K562 (cell line): Measurements from ENCODE around the gene PAM. TPM values are rescaled to one million over a fixed set of nuclear protein-coding genes. Genes with fewer than 3 reads are reported as not detected.

ENCODE experiments used
- ATF4 ChIP-seq: fragments of 450-650 bp; formaldehyde crosslinking; IDR thresholded peaks from 2 replicates; pipeline ENCODE4 v1.4.0; 2022; ENCODE audit warnings: mild to moderate bottlenecking, moderate library complexity
- BCL6 ChIP-seq: fragments of 250-450 bp; sonication (Bioruptor Pico); IDR thresholded peaks from 2 replicates; pipeline ENCODE4 v1.4.0; 2020
- CUX1 ChIP-seq: fragments of 200-800 bp; sonication (Bioruptor generic); IDR thresholded peaks from 2 replicates; pipeline ENCODE4 v1.6.1; 2016; ENCODE audit warnings: missing genetic modification characterization, missing compliant biosample characterization
- FOSL1 ChIP-seq: fragments of 200-800 bp; sonication (Bioruptor generic); conservative IDR thresholded peaks from 2 replicates; pipeline ENCODE4 v1.6.1; 2016; ENCODE audit warnings: missing genetic modification characterization, missing compliant biosample characterization
- FOXK2 ChIP-seq, 2 experiments: fragments of 450-650 bp; IDR thresholded peaks in 1 of 2; conservative IDR thresholded peaks in 1 of 2; 2 replicates each; pipeline ENCODE4 v1.6.1; 2016; ENCODE audit warnings: low read depth in 2 of 2, mild to moderate bottlenecking in 1 of 2
- HIVEP1 ChIP-seq: fragments of 250-450 bp; sonication (Bioruptor Pico); IDR thresholded peaks from 2 replicates; pipeline ENCODE4 v1.4.0; 2020; ENCODE audit warnings: mild to moderate bottlenecking
- ID3 ChIP-seq, 2 experiments: fragments of 250-450 bp in 1 of 2; fragments of 450-650 bp in 1 of 2; sonication (Bioruptor Pico) in 1 of 2; IDR thresholded peaks; 2 replicates each; pipeline versions ENCODE4 v1.6.1 to v1.8.0; 2016 to 2021; ENCODE audit warnings: mild to moderate bottlenecking in 2 of 2, moderate library complexity in 2 of 2, missing compliant biosample characterization in 1 of 2, missing genetic modification characterization in 1 of 2
- MAFK ChIP-seq: IDR thresholded peaks from 2 replicates; pipeline ENCODE4 v1.6.1; 2011; ENCODE audit warnings: low read length, improper control_type of control experiment
- MYC ChIP-seq, 2 experiments: fragments of 250-450 bp in 1 of 2; sonication (Bioruptor Pico) in 1 of 2; IDR thresholded peaks; 2 replicates each; pipeline versions ENCODE4 v1.5.1 to v1.6.1; 2012 to 2021; ENCODE audit warnings: low read depth in 2 of 2, borderline replicate concordance in 1 of 2, improper control_type of control experiment in 1 of 2, low read length in 1 of 2, mild to moderate bottlenecking in 1 of 2, moderate library complexity in 1 of 2
- NFE2L1 ChIP-seq: fragments of 450-650 bp; IDR thresholded peaks from 2 replicates; pipeline ENCODE4 v1.6.1; 2016; ENCODE audit warnings: missing genetic modification characterization, low read depth, mild to moderate bottlenecking, missing compliant biosample characterization, moderate library complexity, borderline replicate concordance
- PCBP1 ChIP-seq: fragments of 200-400 bp; formaldehyde crosslinking; IDR thresholded peaks from 2 replicates; pipeline ENCODE4 v1.6.1; 2018; ENCODE audit warnings: mild to moderate bottlenecking, low read depth, low read length; ENCODE audit not compliant: poor library complexity, severe bottlenecking
- POLR3A ChIP-seq: IDR thresholded peaks from 2 replicates; pipeline ENCODE4 v1.6.1; 2011; ENCODE audit warnings: borderline replicate concordance, mild to moderate bottlenecking, moderate library complexity; ENCODE audit not compliant: insufficient read length, insufficient read depth; ENCODE audit errors: extremely low read depth
- RFX1 ChIP-seq: fragments of 450-650 bp; IDR thresholded peaks from 2 replicates; pipeline ENCODE4 v1.6.1; 2016; ENCODE audit warnings: mild to moderate bottlenecking, moderate library complexity
- ZFP1 ChIP-seq: fragments of 450-650 bp; formaldehyde crosslinking; IDR thresholded peaks from 2 replicates; pipeline ENCODE4 v1.4.0; 2020; ENCODE audit warnings: mild to moderate bottlenecking, mixed read lengths
- ZNF212 ChIP-seq: fragments of 450-650 bp; formaldehyde crosslinking; IDR thresholded peaks from 2 replicates; pipeline ENCODE4 v1.4.0; 2020; ENCODE audit warnings: mild to moderate bottlenecking
- ZNF324 ChIP-seq: fragments of 250-450 bp; sonication (Bioruptor Pico); IDR thresholded peaks from 2 replicates; pipeline ENCODE4 v1.4.0; 2020; ENCODE audit warnings: mild to moderate bottlenecking
- ZNF354B ChIP-seq: fragments of 250-450 bp; sonication (Bioruptor Pico); IDR thresholded peaks from 2 replicates; pipeline ENCODE4 v1.4.0; 2020
- ZNF586 ChIP-seq: fragments of 450-650 bp; formaldehyde crosslinking; conservative IDR thresholded peaks from 2 replicates; pipeline ENCODE4 v1.4.0; 2020; ENCODE audit warnings: mild to moderate bottlenecking, moderate library complexity
- ZNF695 ChIP-seq: fragments of 450-650 bp; formaldehyde crosslinking; IDR thresholded peaks from 2 replicates; pipeline ENCODE4 v1.4.0; 2020; ENCODE audit warnings: mild to moderate bottlenecking, moderate library complexity
- polyA plus RNA-seq, 8 experiments: library from polyadenylated mRNA; depleted of rRNA in 4 of 8; stranded (reverse) in 5 of 8; unstranded in 3 of 8; fragments of >200 nt; fragmentation: Nextera tagmentation in 2 of 8; fragmentation: Illumina TruSeq in 1 of 8; extraction: Ambion mirVana in 2 of 8; extraction: Trizol in 1 of 8; gene quantifications; 2 replicates each; pipeline versions ENCODE4 v1.2.1 to v1.2.3, GENCODE V29; 2011 to 2014; ENCODE audit warnings: inconsistent platforms in 1 of 8, missing spikeins in 1 of 8
- total RNA-seq, 7 experiments: library from RNA; depleted of rRNA in 6 of 7; stranded (reverse); fragments of >200 nt in 6 of 7; fragmentation: Illumina TruSeq in 2 of 7; extraction: Trizol in 2 of 7; gene quantifications; 2 replicates each; pipeline versions ENCODE4 v1.2.1 to v1.2.3, GENCODE V29; 2011 to 2021; ENCODE audit warnings: low replicate concordance in 1 of 7

PAM gene
- total and polyA plus RNA-seq, 9 of the 15 experiments (the other 6 are each of a cell fraction or from before 2014, with no cell fraction given): 0.39 to 3.1 (median 0.77) TPM

- TF ChIP-seq CUX1 (CRISPR knock-in tag) (peak; percentile 89), ATF4 (CRISPR knock-in tag) (peak; percentile 69), ZNF586 (CRISPR knock-in tag) (0 out of 2 replicates have a peak, but pooled peaks have one; percentile 48), BCL6 (CRISPR knock-in tag) (peak; percentile 87), ZNF695 (CRISPR knock-in tag) (peak; percentile 87), PCBP1 (no peak), MAFK (no peak), ZFP1 (CRISPR knock-in tag) (0 out of 2 replicates have a peak, but pooled peaks have one; percentile 49), ID3 (CRISPR knock-in tag; IDR thresholded peaks at IDR 0.05) (peak; percentile 73; the same call in 1 of the 2 replicates), ID3 (tag; IDR thresholded peaks at IDR 0.05) (peak; percentile 100), NFE2L1 (tag) (peak; percentile 70), ZNF212 (CRISPR knock-in tag) (peak; percentile 92), ZNF324 (CRISPR knock-in tag) (peak; percentile 63; the same call in 1 of the 2 replicates), ZNF354B (CRISPR knock-in tag) (peak; percentile 72; the same call in 1 of the 2 replicates), HIVEP1 (CRISPR knock-in tag) (peak; percentile 94), FOSL1 (tag) (peak; percentile 96), MYC (IDR thresholded peaks at IDR 0.05; ENCODE audit: low read depth, low read length) (no peak), MYC (CRISPR knock-in tag; IDR thresholded peaks at IDR 0.05; ENCODE audit: borderline replicate concordance, low read depth) (peak; percentile 90), POLR3A (no peak), FOXK2 (conservative IDR thresholded peaks at IDR 0.05 in 1 of 2, IDR thresholded peaks at IDR 0.05 in 1 of 2; ENCODE audit: low read depth in 2 of 2) (0 out of 4 replicates have a peak, but pooled peaks of 1 of the 2 experiments have one; percentile 15), RFX1 (peak; percentile 39)
Measured at GRCh38 chr5:103057208-103058130, 302.4 kb downstream of the PAM start (continued).
